Measurements from ENCODE around the gene GMPPA.

Gene GMPPA

DNA sequence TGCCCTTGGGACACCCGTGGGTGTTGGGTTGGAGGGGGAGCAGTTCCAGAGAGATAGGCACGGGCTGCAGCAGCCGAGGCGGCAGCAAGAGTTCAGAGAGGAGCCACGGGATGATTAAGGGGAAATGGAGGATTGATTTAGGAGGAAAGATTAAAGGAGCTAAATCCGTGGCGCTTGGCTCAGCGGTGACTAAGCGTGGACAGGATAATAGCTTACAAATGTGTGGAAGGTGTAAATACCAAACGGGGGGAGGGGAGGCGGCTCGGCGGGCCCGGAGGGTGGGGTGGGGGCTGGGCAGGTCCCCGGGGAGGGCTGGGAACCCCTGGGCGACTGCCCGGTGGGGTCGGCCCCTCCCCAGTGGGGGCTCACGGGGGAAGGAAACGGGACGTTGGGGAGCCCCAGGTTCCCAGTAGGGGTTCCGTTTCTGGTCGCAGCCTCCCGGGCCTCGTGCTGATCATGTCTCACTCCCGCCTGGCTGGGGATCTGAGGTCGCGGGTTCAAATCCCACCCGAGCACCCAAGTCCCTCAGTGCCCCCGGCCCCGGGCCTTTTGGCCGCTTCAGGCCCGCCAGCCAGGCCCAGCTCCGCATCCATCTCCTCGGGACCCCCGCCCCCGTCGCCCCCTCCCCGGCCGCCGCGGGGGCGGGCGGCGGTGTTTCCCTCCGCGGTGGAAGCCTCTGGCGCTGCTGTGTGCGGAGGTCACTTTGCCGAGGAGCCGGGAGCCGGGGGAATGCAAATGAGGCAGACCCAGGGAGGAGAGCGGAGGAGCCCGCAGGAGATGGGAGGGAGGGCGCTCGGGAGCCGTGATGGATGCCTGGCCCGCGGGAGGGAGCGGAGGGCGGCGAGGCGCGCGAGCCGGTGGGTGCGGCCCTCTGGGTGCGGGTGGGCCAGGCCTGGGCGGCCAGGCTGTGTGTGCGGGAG lies 23.7 kb downstream of the GMPPA start:
- DNase-seq, result peak; percentile 94

DNA sequence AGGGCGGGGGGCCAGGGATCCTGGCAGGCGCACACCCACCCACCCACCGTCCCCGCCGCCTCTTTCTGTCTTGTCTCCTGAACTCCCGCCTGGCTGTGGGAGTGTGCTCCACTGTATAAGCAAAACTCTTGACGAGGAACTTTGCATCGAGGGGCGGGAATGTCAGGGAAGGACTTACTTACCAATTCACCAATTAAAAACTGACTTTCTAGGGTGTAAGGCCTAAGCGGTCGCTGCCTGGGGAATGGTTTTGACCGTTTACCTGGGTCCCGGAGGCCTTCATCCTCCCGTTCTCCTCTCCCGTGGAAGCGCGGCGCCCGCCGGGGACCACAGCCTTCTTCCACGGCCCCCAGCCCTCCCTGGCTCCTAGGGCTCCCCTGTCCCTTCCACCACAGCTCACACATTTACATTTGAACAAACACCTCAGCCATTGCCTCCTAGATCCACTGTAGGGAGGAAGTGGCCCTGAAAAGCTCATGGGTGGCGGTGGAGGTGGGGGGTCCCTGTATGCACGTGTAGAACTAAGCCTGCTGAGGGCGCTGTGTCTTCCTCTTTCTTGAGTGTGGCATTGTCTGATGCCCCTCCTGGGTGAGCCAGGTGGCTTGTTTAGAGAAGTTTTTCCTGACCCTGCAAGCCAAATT lies 24.5 kb downstream of the GMPPA start:
- DNase-seq, result no peak

DNA sequence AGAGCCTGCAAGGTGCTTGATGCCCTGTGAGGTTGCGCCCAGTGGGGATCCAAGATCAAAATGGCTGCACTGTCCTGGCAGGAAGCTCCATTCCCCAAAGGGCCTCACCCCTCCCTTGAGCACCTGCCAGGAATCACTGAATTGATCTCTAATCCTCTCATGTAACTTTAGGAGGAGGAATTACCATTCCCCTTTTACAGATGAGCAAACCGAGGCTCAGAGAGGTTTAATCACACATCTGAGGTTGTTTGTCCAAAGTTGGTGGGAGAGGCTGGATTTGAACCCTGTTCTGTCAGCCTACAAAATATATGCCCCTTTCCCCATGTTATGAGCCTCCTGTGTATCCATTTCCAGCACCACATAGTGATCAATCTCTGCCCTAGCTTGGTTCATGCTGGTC lies 26.1 kb downstream of the GMPPA start:
- DNase-seq, result no peak

DNA sequence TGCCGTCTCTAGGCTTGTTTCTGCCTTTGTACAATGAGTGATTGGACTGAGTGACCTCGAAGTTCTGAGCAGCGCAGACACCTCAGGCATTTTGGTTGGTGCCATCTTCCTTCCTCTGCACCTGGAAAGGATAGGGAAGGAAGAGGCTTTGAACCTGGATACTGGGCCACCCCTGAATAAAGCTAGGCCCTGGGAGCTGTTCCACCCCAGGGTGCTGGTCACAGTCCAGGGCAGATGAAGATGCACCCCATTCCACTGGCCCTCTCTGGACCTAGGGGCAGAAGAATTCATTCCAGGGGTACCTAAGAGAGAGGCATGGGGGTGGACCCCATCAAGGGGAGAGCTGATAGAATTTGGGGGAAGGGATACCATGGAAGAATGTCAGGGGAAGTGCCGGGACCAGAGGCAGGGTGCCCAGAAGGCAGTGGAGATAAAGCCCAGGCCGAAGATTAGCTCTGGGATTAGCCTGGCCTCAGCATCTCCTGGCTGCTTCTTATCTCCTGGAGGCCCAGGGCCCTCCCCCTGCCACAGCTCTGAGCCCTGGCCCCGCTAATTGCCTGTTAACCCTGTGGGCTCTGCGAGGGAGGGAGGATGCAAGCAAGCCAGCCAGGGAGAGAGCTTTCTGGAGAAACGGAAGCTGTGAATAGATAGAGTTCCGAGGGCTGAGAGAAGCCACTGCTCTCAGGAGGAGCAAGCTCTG lies 27.0 kb downstream of the GMPPA start:
- DNase-seq, result no peak

DNA sequence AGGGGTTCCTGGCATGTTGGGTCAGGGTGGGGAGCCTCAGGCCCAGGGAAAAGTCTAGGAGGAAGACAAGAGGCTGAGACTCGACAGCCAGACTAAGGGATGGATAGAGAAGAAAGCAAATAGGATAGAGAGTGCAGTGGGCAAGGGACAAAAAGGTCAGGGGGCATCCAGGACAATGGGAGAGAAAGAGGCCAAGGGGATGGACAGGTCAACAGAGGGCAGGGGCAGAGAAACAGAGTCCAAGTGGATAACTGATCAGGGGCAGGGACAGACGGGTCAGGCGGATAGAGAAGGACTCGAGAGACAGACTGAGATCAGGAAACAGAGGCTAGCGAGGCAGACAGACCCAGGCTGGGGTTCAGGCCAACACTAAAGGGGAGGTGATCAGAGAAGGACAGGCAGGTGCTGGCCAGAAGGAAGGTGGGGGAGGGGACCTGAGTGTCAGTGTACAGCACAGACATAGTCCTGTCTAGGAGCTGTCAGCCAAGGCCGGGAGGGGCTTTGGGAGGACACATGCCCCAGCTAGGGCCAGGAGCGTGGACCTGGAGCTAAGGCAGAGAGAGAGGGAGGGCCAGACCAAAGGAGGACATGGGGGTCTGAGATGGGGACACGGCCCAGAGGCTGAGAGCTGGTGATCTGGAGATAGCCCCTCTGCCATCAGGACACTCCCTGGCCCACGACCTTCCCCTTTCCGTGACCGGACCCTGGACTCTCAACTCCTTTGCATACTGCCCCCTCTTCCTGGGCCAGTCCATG lies 27.8 kb downstream of the GMPPA start:
- DNase-seq, result no peak

DNA sequence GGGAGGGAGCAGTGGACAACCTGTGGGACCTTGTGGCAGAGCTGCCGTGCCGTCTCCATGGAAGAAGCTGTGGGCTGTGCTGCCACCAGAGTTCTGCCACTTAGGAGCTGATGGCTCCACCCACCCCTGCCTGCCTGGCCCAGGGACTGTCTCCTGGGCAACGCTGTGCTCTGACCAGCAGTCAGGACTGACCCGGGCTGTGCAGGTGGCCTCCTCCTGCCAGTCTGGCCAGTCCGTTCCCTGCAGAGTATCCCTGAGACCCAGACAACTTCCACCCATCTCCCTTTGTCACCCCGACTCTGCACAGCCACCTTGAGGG lies 28.3 kb downstream of the GMPPA start:
- DNase-seq, result no peak

DNA sequence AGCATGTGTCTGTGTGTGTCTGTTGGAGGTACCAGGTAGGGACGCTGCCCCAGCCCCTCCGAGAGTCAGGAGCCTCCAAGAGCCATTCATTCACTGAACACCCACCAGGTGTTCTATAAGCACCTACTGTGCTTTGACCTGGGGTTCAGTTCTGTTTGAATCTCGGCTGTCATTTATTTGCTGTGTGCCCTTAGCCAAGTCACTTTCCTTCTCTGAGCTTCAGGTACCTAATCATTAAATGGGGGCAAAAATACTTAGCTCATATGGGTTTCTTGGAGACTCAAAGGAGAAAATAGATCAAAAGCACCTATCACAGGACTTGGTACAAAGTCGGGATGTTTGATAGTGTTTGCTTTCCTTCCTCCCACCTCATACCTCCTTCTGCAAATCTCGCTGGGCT lies 28.8 kb downstream of the GMPPA start:
- DNase-seq, result no peak

DNA sequence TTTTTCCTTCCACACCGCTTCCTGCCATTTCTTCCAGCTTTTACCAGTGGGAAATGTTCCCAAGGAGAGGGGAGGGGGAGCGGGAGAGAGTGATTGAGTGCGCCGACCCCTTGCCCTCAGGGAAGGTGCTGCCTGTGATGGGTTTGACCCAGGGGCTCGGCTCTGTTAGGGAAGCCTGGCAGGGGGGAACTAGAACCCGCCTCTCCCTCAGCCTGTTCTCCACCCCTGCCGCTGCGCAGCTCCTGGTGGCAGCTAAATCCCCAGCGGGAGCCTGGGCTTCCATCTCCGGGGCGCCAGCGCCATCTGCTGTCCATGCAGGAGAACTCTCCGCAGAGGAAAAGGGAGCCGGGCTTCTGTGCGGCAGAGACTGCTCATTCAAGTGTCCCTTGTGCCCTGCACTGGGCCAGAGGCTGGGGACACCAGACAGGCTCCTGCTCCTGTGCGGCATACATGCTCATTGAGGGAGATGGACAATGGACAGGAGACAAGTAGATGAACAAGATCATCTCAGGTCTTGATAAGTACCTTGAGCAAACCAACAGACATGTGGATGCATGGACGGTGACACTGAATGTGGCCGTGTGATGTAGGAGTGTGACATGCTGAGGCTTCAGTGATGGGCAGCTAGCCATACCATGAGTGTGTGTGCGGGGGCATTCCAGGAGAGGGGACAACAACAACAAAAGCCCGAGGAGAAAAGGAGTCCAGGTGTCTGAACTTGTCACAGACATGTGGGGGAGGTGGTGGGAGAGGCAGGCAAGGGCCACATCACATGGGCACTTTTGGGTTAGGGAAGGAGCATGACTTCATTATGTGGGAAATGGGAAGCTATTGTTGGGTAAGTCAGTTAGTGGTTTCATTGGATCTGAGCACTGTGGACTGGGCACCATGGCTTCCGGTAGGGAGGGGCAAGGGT lies 31.6 kb downstream of the GMPPA start:
- DNase-seq, result peak; percentile 76

DNA sequence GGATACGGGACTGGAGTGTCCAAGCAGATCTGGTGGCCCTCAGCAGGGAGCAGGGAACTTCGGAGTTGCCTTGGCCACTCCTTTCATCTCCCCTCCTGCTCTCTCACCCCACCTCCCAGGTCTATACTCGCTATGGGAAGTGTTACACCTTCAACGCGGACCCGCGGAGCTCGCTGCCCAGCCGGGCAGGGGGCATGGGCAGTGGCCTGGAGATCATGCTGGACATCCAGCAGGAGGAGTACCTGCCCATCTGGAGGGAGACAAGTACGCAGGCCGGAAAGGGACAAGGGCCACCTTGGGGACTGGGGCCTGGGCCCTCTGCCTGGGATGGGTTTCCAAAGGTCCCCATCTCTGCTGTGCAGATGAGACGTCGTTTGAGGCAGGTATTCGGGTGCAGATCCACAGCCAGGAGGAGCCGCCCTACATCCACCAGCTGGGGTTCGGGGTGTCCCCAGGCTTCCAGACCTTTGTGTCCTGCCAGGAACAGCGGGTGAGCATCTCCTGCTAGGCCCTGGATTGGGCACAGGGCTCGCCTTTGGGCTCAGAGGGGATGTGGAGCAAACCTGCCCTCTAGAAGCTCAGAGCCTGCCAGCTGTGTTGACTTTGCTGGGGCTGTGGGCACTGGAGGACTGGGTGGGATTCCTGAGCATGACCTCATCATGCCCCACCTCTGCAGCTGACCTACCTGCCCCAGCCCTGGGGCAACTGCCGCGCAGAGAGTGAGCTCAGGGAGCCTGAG lies 33.1 kb downstream of the GMPPA start:
- no peak for DNase-seq

DNA sequence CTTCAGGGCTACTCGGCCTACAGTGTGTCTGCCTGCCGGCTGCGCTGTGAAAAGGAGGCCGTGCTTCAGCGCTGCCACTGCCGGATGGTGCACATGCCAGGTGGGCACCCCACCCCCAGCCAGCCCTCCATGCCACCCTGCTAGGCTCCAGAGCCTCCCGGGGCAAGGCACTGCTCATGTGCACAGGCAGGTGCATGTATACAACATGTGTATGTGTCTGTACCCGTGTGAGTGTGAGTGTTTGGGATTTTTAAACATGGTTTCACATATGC lies 33.6 kb downstream of the GMPPA start:
- no peak for DNase-seq

DNA sequence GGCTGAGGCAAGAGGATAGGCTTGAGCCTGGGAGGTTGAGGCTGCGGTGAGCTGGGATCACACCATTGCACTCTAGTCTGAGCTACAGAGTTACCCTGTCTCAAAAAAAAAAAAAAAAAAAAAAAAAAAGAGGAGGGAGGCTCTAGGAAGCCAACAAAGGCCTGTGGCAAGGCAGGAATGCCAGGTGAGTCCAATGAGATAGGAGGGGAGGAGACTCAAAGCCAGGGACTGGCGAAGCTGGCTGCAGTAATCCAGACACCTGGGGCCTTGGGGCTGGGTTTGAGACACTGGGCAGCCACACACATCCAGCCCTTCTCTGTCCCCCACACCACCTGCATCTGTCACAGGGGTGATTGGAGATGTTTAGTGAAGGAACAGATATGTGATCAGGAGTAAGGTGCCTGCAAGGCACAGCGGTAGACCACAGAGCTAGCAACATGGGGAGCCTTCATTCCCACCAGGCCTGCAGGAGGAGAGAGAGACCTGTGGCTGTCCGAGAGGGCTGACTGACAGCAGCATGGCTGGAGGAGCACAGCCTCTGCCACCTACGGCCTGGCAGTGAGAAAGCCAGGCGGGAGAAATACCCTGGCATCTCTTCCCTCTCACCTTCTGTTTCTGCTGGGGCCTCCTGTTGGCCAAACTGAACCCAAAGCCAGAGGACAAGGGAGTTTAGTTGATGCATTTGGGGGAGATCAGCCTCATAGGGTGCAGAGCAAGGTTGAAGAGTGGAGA lies 35.4 kb downstream of the GMPPA start:
- no peak for DNase-seq

DNA sequence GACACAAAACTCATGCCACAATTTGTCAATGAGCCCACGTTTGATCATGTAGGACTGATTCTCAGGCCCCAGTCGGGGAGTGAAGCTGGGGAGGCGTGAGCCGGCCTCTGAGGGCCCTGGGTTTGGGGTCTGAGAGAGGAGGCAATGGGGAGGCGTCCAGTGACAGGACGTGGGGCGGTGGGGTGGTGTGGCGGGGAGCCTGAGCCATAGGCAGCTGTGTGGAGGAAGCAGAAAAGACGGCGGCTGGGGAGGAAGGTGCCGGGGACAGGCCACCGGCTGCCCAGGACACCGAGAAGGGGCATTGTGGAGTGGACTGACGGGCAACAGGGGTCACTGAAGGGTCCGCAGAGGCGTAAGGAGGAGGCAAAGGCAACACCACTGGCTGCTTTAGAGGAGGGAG lies 37.7 kb downstream of the GMPPA start:
- DNase-seq, result no peak

DNA sequence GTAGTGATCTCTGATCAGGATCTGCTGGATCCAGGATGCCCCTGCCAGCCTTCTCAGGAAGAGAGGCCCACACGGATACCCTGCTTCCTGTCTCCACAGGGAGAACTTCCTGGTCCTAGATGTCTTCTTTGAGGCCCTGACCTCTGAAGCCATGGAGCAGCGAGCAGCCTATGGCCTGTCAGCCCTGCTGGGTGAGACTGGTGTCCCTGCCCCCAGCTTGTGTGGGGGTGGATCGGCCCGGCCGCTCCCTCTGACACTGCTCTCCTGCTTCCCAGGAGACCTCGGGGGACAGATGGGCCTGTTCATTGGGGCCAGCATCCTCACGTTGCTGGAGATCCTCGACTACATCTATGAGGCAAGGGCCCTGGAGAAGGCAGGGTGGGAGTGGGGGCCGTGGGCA lies 38.3 kb downstream of the GMPPA start:
- DNase-seq, result no peak

DNA sequence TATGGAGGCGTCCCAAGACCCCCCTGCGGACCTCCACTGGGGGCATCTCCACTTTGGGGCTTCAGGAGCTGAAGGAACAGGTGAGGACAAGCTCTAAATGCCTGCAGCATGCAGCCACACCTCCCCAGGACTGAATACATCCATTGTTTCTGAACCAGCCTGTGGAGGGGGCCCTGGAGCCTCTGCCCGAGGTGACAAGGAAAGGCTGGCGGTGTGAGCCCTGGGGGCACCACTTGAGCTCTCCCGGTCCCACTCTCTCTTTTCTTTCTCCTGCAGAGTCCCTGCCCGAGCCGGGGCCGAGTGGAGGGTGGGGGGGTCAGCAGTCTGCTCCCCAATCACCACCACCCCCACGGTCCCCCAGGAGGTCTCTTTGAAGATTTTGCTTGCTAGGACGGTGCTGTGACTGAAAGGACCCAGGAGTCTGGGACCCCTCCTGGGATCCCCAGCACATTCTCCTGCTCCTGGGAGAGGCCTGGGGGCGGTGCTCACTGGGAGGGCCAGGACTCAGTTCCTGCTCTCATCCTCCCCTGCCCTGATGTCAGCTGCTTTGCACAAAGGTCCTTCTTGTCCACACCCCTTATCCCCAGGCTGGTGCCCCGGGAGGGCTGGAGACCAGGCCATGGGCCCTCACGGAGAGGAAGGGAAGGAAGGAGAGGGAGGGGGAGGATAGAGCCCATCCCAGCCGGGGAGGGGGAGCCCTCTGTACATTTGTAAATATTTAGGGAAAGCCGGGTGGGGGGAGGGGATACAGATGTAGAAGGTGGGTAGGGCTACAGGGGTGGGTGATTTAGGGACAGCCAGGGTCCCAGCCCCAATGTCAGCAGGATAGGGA lies 39.2 kb downstream of the GMPPA start:
- no peak for DNase-seq

DNA sequence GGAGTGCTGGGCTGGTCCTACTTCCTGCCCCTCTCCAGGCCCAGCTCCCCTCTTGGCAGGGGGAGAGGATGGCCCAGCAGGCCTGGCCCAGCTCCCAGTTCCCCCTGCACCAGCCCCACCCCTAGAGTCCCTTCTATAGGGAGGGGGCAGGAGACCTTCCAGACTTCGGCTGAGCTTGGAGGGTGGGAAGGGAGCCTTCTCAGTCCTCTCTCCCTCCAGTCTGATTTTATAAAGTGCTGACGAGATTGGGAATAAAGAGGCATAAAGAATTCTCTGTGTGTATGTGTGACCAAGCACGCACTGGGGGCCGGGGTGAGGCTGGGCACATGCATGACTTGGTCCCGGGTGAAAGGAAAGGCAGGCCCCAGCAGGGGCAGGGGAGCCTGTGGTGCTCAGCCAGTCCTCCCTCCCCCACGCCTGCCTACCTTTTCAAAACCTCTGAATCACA lies 39.8 kb downstream of the GMPPA start:
- DNase-seq, result peak; percentile 22

DNA sequence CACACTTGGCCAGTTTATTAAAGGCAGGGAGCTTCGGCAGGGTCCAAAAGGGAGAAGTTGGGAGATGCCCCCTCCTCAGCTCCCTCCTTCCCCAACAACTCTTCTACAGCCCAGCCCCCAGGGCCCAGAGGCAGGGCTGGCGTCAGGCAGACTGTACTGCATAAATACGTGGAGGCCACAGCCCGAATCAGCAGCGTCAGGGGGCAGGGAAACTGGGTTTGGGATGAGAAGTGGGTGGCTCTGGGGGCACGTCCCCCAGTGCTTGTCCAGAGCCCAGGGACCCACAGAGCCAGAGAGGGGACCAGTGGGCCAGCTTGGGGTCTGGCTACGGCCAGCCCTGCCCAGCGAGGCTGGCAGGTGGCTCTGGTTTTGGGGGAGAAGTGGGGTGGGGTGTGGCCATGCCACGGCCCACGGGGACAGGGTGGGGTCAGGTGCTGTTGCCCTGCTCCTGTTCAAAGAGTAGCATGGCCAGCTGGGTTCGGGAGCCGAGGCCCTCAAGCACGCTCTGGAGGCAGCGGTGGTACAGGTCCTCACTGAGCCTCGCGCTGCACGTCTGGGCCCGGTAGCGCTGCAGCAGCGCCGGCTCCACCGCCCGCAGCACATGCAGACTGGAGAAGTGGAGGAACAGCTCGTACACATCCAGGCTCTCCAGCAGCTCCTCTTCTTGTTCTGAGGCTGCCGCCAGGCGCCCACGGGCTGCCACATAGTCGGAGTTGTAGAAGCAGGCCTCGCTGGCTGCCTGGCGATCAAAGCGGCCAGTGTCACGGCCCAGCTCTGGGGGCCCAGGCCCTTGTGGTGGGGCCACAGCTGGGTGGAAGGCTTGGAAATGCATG lies 40.5 kb downstream of the GMPPA start:
- no peak for DNase-seq

DNA sequence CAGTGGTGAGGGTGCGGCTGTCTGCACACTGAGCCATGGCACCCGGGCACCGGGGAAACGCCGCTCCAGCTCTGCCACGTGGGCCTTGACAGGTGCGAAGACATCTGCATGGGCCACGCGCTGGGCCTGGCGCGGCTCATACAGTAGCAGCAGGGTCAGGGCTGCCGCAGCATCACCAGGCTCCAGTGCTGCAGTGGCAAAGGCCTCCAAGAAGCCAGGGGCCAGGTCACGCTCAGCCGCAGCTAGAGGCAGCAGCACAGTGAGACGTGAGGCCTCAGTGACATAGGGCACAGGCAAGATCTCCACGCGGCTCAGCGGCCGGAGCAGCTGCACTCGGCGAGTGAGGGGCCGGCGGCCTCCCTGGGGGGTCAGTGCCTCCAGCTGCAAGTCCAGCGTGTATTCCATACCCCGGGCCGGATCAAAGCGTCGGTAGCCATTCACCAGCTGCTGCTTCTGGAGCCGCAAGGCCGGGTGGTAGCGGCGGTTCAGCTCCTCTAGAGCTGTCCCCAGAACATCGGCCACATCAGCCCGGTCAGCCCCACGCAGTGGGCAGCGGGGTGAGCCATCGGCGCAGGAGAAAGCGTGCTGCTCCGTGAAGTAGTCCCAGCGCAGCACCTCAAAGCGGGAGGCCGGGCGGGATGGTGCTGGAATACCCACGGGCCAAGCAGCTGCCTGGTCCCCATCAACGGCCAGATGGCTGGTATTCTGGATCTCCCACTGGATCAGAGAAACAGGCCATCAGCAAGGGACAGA lies 41.4 kb downstream of the GMPPA start:
- no peak for DNase-seq

Data from fibroblast of skin of right quadriceps (primary cell).